Peyer's patch (tissue), 4 donors: Measurements from ENCODE around the gene EXOSC7.

ENCODE experiments used
- POLR2A ChIP-seq, 2 donors: fragments of 450-650 bp; IDR thresholded peaks; one replicate each; pipeline ENCODE4 v1.5.1; 2017; ENCODE audit warnings: antibody characterized with exemption in 2 of 2, mild to moderate bottlenecking in 2 of 2, moderate library complexity in 2 of 2
- TF ChIP-seq, protein P1 (sequence below), 6 experiments: fragments of 450-650 bp in 4 of 6; fragments of 200-600 bp in 2 of 6; sonication (generic) in 1 of 6; IDR thresholded peaks; one replicate each; pipeline ENCODE4 v1.5.1; 2017 to 2019; ENCODE audit warnings: antibody characterized with exemption in 6 of 6, mild to moderate bottlenecking in 3 of 6, moderate library complexity in 1 of 6

DNA sequence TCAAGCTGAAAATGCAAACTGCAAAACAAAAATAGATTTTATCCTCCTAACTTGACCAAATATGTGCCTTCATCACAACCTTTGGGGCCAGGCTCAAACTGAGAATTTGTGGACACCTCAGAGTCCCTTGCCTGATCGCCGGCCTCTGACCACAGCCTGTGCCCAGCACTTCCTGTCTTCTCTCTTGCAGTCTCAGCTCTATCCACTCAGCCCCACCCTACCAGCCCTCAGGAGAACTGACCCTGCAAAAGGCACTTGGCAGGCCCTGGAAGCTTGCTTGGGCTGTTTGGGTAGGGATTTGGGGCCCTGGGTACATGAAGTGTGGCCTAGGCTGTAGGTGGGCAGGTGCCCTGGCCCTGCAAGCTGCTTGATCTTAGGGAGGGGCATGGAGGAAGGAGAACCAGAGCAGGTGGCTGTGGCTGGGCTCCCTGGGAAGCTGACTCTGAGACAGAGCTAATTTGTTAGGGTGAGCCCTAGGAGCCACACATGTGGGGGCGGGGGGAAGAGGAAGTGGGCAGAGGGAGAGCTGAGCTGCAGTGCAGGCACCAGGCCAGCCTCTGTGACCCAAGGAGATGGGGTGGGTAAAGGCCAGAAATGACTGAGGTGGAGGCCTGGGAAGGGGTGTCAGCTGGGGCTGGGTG lies 58.7 kb downstream of the EXOSC7 start:
- TF ChIP-seq, protein P1, sequence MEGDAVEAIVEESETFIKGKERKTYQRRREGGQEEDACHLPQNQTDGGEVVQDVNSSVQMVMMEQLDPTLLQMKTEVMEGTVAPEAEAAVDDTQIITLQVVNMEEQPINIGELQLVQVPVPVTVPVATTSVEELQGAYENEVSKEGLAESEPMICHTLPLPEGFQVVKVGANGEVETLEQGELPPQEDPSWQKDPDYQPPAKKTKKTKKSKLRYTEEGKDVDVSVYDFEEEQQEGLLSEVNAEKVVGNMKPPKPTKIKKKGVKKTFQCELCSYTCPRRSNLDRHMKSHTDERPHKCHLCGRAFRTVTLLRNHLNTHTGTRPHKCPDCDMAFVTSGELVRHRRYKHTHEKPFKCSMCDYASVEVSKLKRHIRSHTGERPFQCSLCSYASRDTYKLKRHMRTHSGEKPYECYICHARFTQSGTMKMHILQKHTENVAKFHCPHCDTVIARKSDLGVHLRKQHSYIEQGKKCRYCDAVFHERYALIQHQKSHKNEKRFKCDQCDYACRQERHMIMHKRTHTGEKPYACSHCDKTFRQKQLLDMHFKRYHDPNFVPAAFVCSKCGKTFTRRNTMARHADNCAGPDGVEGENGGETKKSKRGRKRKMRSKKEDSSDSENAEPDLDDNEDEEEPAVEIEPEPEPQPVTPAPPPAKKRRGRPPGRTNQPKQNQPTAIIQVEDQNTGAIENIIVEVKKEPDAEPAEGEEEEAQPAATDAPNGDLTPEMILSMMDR (IDR thresholded peaks at IDR 0.05) = no peak
- no peak for TF ChIP-seq POLR2A (IDR thresholded peaks at IDR 0.05)
